Breast epithelium (tissue), 4 donors: ENCODE results near the gene UGT2A2. TPM values are rescaled to one million over a fixed set of nuclear protein-coding genes. Genes with fewer than 3 reads are reported as not detected.

Experiments used
- DNase-seq, 2 donors: peaks; one replicate each; pipeline ENCODE4 v3.0.0-alpha.2; 2019; ENCODE audit warnings: low spot score in 2 of 2
- H3K27ac ChIP-seq, 2 donors: fragments of 200-600 bp; sonication (generic) in 1 of 2; one replicate each; pipeline ENCODE4 v1.5.1; 2016 to 2019; ENCODE audit warnings: mild to moderate bottlenecking in 1 of 2
- H3K27me3 ChIP-seq, 2 donors: fragments of 200-600 bp; sonication (generic) in 1 of 2; one replicate each; pipeline versions ENCODE4 v1.5.1 to v1.6.0; 2017 to 2019; ENCODE audit warnings: control low read depth in 1 of 2, mild to moderate bottlenecking in 1 of 2
- H3K36me3 ChIP-seq: fragments of 200-600 bp; one replicate; pipeline ENCODE4 v1.5.1; 2019
- H3K4me1 ChIP-seq, 2 donors: fragments of 200-600 bp; sonication (generic); one replicate each; pipeline ENCODE4 v1.5.1; 2016 to 2019; ENCODE audit warnings: control low read depth in 1 of 2
- H3K4me3 ChIP-seq, 3 donors: fragments of 200-600 bp; sonication (generic); 1 replicate in 2 of 3; 2 replicates in 1 of 3; pipeline ENCODE4 v1.5.1; 2016 to 2019; ENCODE audit warnings: mild to moderate bottlenecking in 3 of 3, moderate library complexity in 2 of 3
- H3K9me3 ChIP-seq, 2 donors: fragments of 200-600 bp; sonication (generic) in 1 of 2; one replicate each; pipeline ENCODE4 v1.5.1; 2016 to 2019; ENCODE audit warnings: control low read depth in 1 of 2
- POLR2A ChIP-seq: fragments of 450-650 bp; IDR thresholded peaks from one replicate; pipeline ENCODE4 v1.6.1; 2016; ENCODE audit warnings: antibody characterized with exemption, mild to moderate bottlenecking, moderate library complexity
- POLR2AphosphoS5 ChIP-seq, 3 donors: sonication (generic); formaldehyde crosslinking; IDR thresholded peaks; one replicate each; pipeline ENCODE4 v1.6.1; 2017; ENCODE audit warnings: antibody characterized with exemption in 3 of 3
- intact Hi-C: fragments of 100-400 bp; cut with DNase I; formaldehyde crosslinking; loops from one replicate; pipeline ENCODE4 v1.15.1; 2023; ENCODE audit warnings: low total_unique reads
- total RNA-seq, 3 donors: library from RNA; depleted of rRNA; stranded (reverse); fragments of >200 nt; gene quantifications; one replicate each; pipeline ENCODE4 v1.1.0, GENCODE V29; 2016
- TF ChIP-seq, protein P1 (sequence below), 3 donors: fragments of 450-650 bp; IDR thresholded peaks; one replicate each; pipeline ENCODE4 v1.5.1; 2016 to 2017; ENCODE audit warnings: antibody characterized with exemption in 3 of 3, mild to moderate bottlenecking in 3 of 3, moderate library complexity in 3 of 3

The UGT2A2 gene
- total RNA-seq, 3 donors from 2014 or later: not detected

DNA sequence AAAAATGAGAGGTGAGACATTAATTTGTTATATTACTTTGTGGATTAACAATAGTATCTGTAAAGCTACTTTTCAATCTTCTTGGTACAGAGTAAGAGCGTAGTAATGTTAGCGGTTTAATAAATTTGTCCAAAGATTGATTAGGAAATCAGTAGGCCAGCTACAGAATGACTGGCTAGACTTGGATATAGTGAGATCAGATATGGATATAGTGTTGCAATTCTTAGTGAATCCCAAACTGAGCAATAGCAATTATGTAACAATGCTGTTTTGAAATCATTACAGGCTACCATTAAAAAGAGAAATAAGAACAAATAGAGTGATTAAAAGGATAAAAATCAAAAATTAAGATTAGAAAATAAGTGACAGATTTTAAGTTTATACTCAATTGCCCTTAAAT is 847 bp upstream of the UGT2A2 start:
- no peak for TF ChIP-seq POLR2AphosphoS5 (IDR thresholded peaks at IDR 0.05)
- no peak for TF ChIP-seq POLR2A
- TF ChIP-seq, protein P1, sequence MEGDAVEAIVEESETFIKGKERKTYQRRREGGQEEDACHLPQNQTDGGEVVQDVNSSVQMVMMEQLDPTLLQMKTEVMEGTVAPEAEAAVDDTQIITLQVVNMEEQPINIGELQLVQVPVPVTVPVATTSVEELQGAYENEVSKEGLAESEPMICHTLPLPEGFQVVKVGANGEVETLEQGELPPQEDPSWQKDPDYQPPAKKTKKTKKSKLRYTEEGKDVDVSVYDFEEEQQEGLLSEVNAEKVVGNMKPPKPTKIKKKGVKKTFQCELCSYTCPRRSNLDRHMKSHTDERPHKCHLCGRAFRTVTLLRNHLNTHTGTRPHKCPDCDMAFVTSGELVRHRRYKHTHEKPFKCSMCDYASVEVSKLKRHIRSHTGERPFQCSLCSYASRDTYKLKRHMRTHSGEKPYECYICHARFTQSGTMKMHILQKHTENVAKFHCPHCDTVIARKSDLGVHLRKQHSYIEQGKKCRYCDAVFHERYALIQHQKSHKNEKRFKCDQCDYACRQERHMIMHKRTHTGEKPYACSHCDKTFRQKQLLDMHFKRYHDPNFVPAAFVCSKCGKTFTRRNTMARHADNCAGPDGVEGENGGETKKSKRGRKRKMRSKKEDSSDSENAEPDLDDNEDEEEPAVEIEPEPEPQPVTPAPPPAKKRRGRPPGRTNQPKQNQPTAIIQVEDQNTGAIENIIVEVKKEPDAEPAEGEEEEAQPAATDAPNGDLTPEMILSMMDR (IDR thresholded peaks at IDR 0.05): no peak
- H3K9me3 ChIP-seq: no peaks in the 10 kb centered on the region
- H3K4me3 ChIP-seq: no peak overlapping the region
- no peak overlapping the region for H3K27ac ChIP-seq
- no peaks in the 10 kb centered on the region for H3K36me3 ChIP-seq
- no peaks in the 10 kb centered on the region for H3K4me1 ChIP-seq
- no peaks in the 10 kb centered on the region for H3K27me3 ChIP-seq
- intact Hi-C loops: no loop called here
- no peak for DNase-seq

GRCh38 chr4:69617083-69617694 is 22.3 kb downstream of the UGT2A2 start:
- no peak overlapping the region for H3K4me3 ChIP-seq
- DNase-seq: no peak
- H3K27me3 ChIP-seq: no peaks in the 10 kb centered on the region
- no peaks in the 10 kb centered on the region for H3K4me1 ChIP-seq
- TF ChIP-seq, protein P1 (IDR thresholded peaks at IDR 0.05): peak in 1 of 3 donors; percentile 24
- no peak for TF ChIP-seq POLR2AphosphoS5 (IDR thresholded peaks at IDR 0.05)
- no peak overlapping the region for H3K27ac ChIP-seq
- H3K36me3 ChIP-seq: no peaks in the 10 kb centered on the region
- intact Hi-C loops: no loop called here
- no peaks in the 10 kb centered on the region for H3K9me3 ChIP-seq

GRCh38 chr4:69610484-69610883 is 29.0 kb downstream of the UGT2A2 start:
- intact Hi-C loops: no loop called here

GRCh38 chr4:69601065-69601464 is 38.4 kb downstream of the UGT2A2 start:
- Histone ChIP-seq H3K36me3 (no peaks in the 10 kb centered on the region), H3K4me1 (no peaks in the 10 kb centered on the region), H3K27me3 (no peaks in the 10 kb centered on the region), H3K27ac (no peak overlapping the region), H3K4me3 (no peak overlapping the region), H3K9me3 (no peaks in the 10 kb centered on the region)
- no peak for DNase-seq
- TF ChIP-seq POLR2AphosphoS5 (IDR thresholded peaks at IDR 0.05) (no peak), POLR2A (no peak)
- TF ChIP-seq, protein P1 (IDR thresholded peaks at IDR 0.05): no peak
- intact Hi-C loops: no loop called here

More at GRCh38 chr4:69610484-69610883, 29.0 kb downstream of the UGT2A2 start:
- Histone ChIP-seq H3K27me3 (no peaks in the 10 kb centered on the region), H3K36me3 (no peaks in the 10 kb centered on the region), H3K4me3 (no peak overlapping the region), H3K27ac (no peak overlapping the region), H3K9me3 (no peaks in the 10 kb centered on the region), H3K4me1 (no peaks in the 10 kb centered on the region)
- TF ChIP-seq POLR2AphosphoS5 (IDR thresholded peaks at IDR 0.05) (no peak), POLR2A (no peak)
- TF ChIP-seq, protein P1 (IDR thresholded peaks at IDR 0.05): no peak
- no peak for DNase-seq

GRCh38 chr4:69600013-69600412 is 39.4 kb downstream of the UGT2A2 start:
- no peaks in the 10 kb centered on the region for H3K4me1 ChIP-seq
- TF ChIP-seq, protein P1 (IDR thresholded peaks at IDR 0.05): no peak
- no peak for TF ChIP-seq POLR2A
- no peak for TF ChIP-seq POLR2AphosphoS5 (IDR thresholded peaks at IDR 0.05)
- no peaks in the 10 kb centered on the region for H3K27me3 ChIP-seq
- no peaks in the 10 kb centered on the region for H3K9me3 ChIP-seq
- H3K36me3 ChIP-seq: no peaks in the 10 kb centered on the region
- no peak overlapping the region for H3K27ac ChIP-seq
- intact Hi-C loops: no loop called here
- H3K4me3 ChIP-seq: no peak overlapping the region
- DNase-seq: no peak
